ENCODE data around the gene LDLRAD3.
"Not testable (repeated sequence)": the region's sequence is repeated elsewhere in the genome, so short reads cannot be mapped to it uniquely, and the experiment has no call there.

The LDLRAD3 gene

GRCh38 chr11:36156161-36156816 is 212.4 kb downstream of the LDLRAD3 start:
- DNase-seq (ENCODE audit: low read depth in 3 of 3, low spot score in 1 of 3), result no peak

- no peak for DNase-seq (ENCODE audit: low read depth in 3 of 3, low spot score in 1 of 3)
Measured at GRCh38 chr11:36156817-36157519, 213.1 kb downstream of the LDLRAD3 start.

- no peak for DNase-seq (ENCODE audit: low read depth in 3 of 3, low spot score in 1 of 3)
Measured at GRCh38 chr11:36160091-36160490, 216.2 kb downstream of the LDLRAD3 start.

GRCh38 chr11:36161572-36161971 is 217.7 kb downstream of the LDLRAD3 start:
- DNase-seq (ENCODE audit: low read depth in 3 of 3, low spot score in 1 of 3), result no peak

GRCh38 chr11:36162006-36162882 is 218.4 kb downstream of the LDLRAD3 start:
- no peak for DNase-seq (ENCODE audit: low read depth in 3 of 3, low spot score in 1 of 3)

GRCh38 chr11:36162883-36163434 is 219.1 kb downstream of the LDLRAD3 start:
- DNase-seq (ENCODE audit: low read depth in 3 of 3, low spot score in 1 of 3), result no peak

- DNase-seq (ENCODE audit: low read depth in 3 of 3, low spot score in 1 of 3), result no peak
Measured at GRCh38 chr11:36164506-36165250, 220.8 kb downstream of the LDLRAD3 start.

GRCh38 chr11:36165621-36166397 is 221.9 kb downstream of the LDLRAD3 start:
- no peak for DNase-seq (ENCODE audit: low read depth in 3 of 3, low spot score in 1 of 3)

GRCh38 chr11:36167073-36167472 is 223.2 kb downstream of the LDLRAD3 start:
- DNase-seq (ENCODE audit: low read depth in 3 of 3, low spot score in 1 of 3), result no peak

GRCh38 chr11:36167729-36168128 is 223.9 kb downstream of the LDLRAD3 start:
- no peak for DNase-seq (ENCODE audit: low read depth in 3 of 3, low spot score in 1 of 3)

- no peak for DNase-seq (ENCODE audit: low read depth in 3 of 3, low spot score in 1 of 3)
Measured at GRCh38 chr11:36177836-36178235, 234.0 kb downstream of the LDLRAD3 start.

- DNase-seq (ENCODE audit: low read depth in 3 of 3, low spot score in 1 of 3), result no peak
Measured at GRCh38 chr11:36186340-36187175, 242.7 kb downstream of the LDLRAD3 start.

- DNase-seq (ENCODE audit: low read depth in 3 of 3, low spot score in 1 of 3), result no peak
Measured at GRCh38 chr11:36187622-36188021, 243.8 kb downstream of the LDLRAD3 start.

GRCh38 chr11:36189735-36190134 is 245.9 kb downstream of the LDLRAD3 start:
- DNase-seq (ENCODE audit: low read depth in 3 of 3, low spot score in 1 of 3), result not testable (repeated sequence)

- no peak for DNase-seq (ENCODE audit: low read depth in 3 of 3, low spot score in 1 of 3)
Measured at GRCh38 chr11:36191941-36192340, 248.1 kb downstream of the LDLRAD3 start.

GRCh38 chr11:36192425-36193289 is 248.8 kb downstream of the LDLRAD3 start:
- DNase-seq (ENCODE audit: low read depth in 3 of 3, low spot score in 1 of 3), result no peak

- no peak for DNase-seq (ENCODE audit: low read depth in 3 of 3, low spot score in 1 of 3)
Measured at GRCh38 chr11:36193290-36193619, 249.4 kb downstream of the LDLRAD3 start.

- DNase-seq (ENCODE audit: low read depth in 3 of 3, low spot score in 1 of 3), result no peak
Measured at GRCh38 chr11:36193721-36194120, 249.9 kb downstream of the LDLRAD3 start.

Data from stimulated activated CD4-positive, alpha-beta T cell treated with anti-CD3 and anti-CD28 coated beads, TNF-alpha, amount 100 ng/mL, for 1 hour (primary cell).